Prostate gland (tissue), 2 donors: ENCODE measurements around the gene TMC4.

Experiments
- CTCF ChIP-seq, 4 experiments: fragments of 200-600 bp in 2 of 4; fragments of 450-650 bp in 2 of 4; sonication (generic) in 2 of 4; IDR thresholded peaks; 1 replicate in 3 of 4; 2 replicates in 1 of 4; pipeline ENCODE4 v1.5.1; 2016 to 2019; ENCODE audit warnings: antibody characterized with exemption in 4 of 4, mild to moderate bottlenecking in 2 of 4, moderate library complexity in 2 of 4
- POLR2A ChIP-seq: fragments of 450-650 bp; IDR thresholded peaks from one replicate; pipeline ENCODE4 v1.6.1; 2016; ENCODE audit warnings: antibody characterized with exemption, mild to moderate bottlenecking
- POLR2AphosphoS5 ChIP-seq: sonication (generic); formaldehyde crosslinking; IDR thresholded peaks from one replicate; pipeline ENCODE4 v1.6.1; 2017; ENCODE audit warnings: antibody characterized with exemption

DNA sequence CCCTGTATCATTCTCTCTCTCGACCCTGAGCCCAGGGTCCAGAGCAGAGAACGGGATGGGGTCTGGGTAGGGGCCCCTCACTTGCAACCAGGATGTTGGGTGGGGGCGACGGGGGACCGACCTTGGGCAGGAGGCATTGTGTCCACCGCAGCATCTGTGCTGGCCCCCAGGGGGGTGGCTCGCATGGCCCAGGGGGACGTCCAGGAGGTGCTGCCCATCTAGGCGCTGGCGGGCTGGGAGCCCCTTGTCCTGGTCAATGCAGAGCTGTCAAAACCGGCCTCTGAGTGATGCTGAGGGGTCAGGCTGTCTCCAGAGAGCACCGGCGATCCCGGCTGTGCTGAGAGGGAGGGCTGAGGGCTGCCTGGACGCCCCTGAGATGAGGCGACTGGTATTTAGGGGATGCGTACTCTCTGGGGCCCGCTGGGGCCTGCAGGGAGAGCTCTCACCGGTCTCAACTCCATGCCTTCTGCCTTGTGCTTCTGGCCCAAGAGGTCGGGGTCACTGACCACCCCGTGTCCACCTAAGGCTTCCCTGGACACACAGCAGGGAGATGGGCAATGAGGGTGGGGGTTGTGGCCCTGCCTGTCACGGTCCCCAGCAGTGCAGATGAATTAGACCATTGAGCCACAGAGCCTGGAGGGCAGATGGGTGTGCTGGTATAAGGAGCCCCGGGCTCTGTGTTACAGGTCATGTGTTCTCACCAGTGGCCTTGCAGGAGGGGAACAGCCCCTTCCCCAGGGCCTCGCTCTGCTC lies 36.3 kb upstream of the TMC4 start:
- TF ChIP-seq CTCF (IDR thresholded peaks at IDR 0.05), result no peak
- no peak for TF ChIP-seq POLR2A
- TF ChIP-seq POLR2AphosphoS5, result no peak
